GM21576 (cell line): Measurements from ENCODE around the gene FNDC8.
"Not testable (repeated sequence)": the region's sequence is repeated elsewhere in the genome, so short reads cannot be mapped to it uniquely, and the experiment has no call there.

Experiments used
- ATAC-seq: cut with Tn5 transposase; IDR thresholded peaks from one replicate; pipeline ENCODE4 v1.9.1; 2021; ENCODE audit warnings: mild to moderate bottlenecking, moderate library complexity; ENCODE audit not compliant: unreplicated experiment

The FNDC8 gene

GRCh38 chr17:35121315-35121714 is at the start of gene FNDC8:
Gene FNDC8, plus strand, starts transcription at chr17:35121615. Its CDS starts 79 bp downstream, at chr17:35121694.
- no peak for ATAC-seq

- ATAC-seq = no peak
These were observed 48.1 kb upstream of the FNDC8 start for GRCh38 chr17:35073183-35073790.

- no peak for ATAC-seq
These were observed 47.3 kb upstream of the FNDC8 start for GRCh38 chr17:35073991-35074627.

GRCh38 chr17:35074711-35075707 is 46.4 kb upstream of the FNDC8 start:
- no peak for ATAC-seq

- no peak for ATAC-seq
These were observed 44.5 kb upstream of the FNDC8 start for GRCh38 chr17:35076874-35077273.

- ATAC-seq = no peak
These were observed 41.6 kb upstream of the FNDC8 start for GRCh38 chr17:35079547-35080423.

- ATAC-seq = peak; percentile 67
These were observed 40.9 kb upstream of the FNDC8 start for GRCh38 chr17:35080536-35080935.

GRCh38 chr17:35081638-35082037 is 39.8 kb upstream of the FNDC8 start:
- ATAC-seq = no peak

GRCh38 chr17:35082073-35082657 is 39.2 kb upstream of the FNDC8 start:
- ATAC-seq = no peak

GRCh38 chr17:35083071-35083470 is 38.3 kb upstream of the FNDC8 start:
- no peak for ATAC-seq

GRCh38 chr17:35084987-35085386 is 36.4 kb upstream of the FNDC8 start:
- no peak for ATAC-seq

GRCh38 chr17:35086164-35086563 is 35.3 kb upstream of the FNDC8 start:
- no peak for ATAC-seq

- no peak for ATAC-seq
These were observed 34.4 kb upstream of the FNDC8 start for GRCh38 chr17:35086931-35087573.

- no peak for ATAC-seq
These were observed 33.6 kb upstream of the FNDC8 start for GRCh38 chr17:35087731-35088355.

GRCh38 chr17:35088356-35088880 is 33.0 kb upstream of the FNDC8 start:
- peak; percentile 20 for ATAC-seq

- peak; percentile 64 for ATAC-seq
These were observed 32.4 kb upstream of the FNDC8 start for GRCh38 chr17:35088881-35089585.

- peak; percentile 12 for ATAC-seq
These were observed 31.7 kb upstream of the FNDC8 start for GRCh38 chr17:35089586-35090296.

- not testable (repeated sequence) for ATAC-seq
These were observed 30.7 kb upstream of the FNDC8 start for GRCh38 chr17:35090707-35091106.
